HG03460 (cell line): ENCODE results near the gene SDHAF3.

Source experiments
- ATAC-seq: cut with Tn5 transposase; IDR thresholded peaks from one replicate; pipeline ENCODE4 v1.9.1; 2021; ENCODE audit not compliant: unreplicated experiment

SDHAF3 gene

DNA sequence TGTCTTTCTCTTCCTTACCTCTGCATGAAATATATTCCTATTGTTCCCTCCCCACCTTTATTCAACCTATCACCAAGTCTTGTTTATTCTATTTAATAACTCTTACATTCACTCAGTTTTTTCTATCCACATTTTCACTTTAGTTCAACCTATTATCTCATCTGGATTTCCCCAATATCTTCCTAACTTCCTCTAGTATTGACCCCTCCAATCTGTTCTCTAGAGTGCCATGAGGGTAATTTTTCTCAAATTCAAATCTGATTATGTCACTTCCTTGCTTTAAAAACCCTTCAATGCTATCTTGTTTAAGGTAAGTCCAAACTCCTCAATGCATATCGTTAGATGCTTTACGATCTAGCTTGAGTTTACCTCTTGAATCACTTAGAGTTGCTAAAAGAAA, 86.5 kb downstream of the SDHAF3 start:
- no peak for ATAC-seq

DNA sequence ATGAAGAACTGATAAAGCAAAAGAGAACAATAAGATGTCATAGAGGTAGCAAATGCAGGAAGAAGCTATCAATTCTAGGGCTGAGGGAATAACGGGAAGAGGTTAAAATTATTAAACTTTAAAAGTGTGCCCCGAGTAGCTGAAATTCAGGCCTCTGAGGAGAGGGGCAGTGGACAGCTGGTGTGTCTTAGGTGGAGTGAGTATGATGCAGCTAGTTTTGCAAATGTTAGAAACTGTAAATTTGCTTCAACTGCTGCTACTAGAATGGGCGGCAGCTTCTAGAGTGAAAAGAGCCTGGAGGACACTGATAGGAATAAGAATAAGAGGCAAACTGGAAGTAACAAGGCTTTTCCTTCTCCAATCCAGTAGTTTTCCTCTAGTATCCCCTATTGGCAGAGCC, 87.3 kb downstream of the SDHAF3 start:
- no peak for ATAC-seq

DNA sequence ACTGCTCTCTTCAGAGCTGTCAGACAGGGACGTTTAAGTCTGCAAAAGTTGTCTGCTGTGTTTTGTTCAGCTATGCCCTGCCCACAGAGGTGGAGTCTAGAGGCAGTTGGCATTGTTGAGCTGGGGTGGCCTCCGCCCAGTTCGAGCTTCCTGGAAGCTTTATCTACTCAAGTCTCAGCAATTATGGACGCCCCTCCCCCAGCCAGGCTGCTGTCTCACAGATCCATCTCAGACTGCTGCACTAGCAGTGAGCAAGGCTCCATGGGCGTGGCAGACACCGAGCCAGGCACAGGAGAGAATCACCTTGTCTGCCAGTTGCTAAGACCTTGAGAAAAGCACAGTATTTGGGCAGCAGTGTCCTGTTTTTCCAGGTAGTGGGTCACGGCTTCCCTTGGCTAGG, 98.1 kb downstream of the SDHAF3 start:
- ATAC-seq = no peak

DNA sequence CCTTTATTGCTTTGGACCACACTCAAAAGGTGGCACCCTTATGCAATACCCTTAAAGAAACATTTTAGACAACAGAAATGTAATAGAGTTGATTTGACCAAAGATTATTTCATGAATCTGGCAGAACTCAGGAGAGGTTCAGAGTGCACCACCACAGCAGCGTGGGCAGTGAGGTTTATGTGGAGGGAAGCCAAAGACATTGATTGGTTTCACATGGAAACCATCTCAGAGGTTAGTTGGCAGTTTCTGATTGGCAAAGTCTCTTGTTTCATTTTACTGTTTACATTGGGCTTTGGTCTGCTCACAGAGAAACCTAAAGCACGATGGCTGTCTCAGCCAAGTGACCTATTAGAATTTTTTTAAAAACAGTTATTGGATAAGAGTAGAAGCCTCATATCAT, 101.3 kb downstream of the SDHAF3 start:
- no peak for ATAC-seq

DNA sequence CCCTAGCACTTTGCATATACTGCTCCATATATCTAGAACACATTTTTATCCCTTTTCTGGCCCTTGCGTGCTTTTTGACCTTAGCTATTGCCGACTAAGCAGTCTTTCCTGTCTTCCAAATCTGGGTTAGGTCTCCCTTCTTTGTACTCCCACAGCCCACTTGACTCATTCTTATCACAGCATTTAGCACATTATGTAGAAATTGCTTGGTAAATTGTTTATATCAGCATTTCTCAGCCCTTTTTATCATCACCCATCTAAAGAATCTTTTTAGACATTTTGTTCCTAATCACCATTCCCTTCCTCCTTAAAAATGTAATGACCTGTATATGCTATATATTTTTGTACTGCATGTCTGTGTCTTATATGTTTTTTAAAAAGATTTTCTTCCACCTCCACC, 101.7 kb downstream of the SDHAF3 start:
- no peak for ATAC-seq

DNA sequence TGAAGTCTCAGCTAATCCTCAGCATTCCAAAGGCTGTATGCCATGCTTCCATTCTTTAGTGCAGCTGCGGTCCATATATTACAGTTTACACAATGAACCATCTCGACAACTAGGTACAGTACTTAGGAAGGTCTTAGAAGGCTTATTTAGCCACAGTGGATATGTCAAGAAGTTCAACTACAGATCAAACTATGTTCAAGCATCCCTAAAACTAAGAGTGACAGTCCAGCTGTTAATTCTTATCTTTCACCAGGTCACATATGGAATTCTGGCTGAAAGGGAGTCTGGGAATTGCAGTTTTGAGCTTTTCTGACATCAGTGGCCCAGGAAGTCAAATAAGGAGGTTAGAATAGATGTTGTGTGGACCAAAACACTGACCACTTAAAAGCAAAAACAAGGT, 106.8 kb downstream of the SDHAF3 start:
- no peak for ATAC-seq

DNA sequence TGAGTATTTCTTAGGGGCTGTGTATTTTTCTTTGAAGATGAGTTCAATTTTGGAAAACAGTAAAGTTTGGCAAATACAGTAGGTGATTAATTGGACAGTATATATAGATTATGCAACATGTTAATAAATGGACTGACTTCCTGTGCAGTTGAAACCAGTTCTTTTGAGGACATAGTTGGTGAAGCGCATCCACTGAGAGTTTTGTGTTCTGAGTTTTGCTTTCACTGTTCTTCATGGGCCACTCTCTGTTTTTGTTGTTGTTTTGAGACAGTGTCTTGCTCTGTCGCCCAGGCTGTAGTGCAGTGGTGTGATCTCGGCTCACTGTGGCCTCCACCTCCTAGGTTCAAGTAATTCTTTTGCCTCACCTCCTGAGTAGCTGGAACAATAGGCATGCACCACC, 109.0 kb downstream of the SDHAF3 start:
- ATAC-seq = peak; percentile 85
